ENCODE data around the gene NPIPA5. TPM values are rescaled to one million over a fixed set of nuclear protein-coding genes. Genes with fewer than 3 reads are reported as not detected.
"Not testable (repeated sequence)": the region's sequence is repeated elsewhere in the genome, so short reads cannot be mapped to it uniquely, and the experiment has no call there.

The NPIPA5 gene
- total and polyA plus RNA-seq, 3 experiments from 2014 or later = 0.77 to 16.7 (median 12.4) TPM

- Histone ChIP-seq H3K27ac (ENCODE audit: low read depth, low read length) (no peak overlapping the region), H3K4me1 (ENCODE audit: insufficient read depth, low read length) (no peaks in the 10 kb centered on the region), H3K36me3 (ENCODE audit: insufficient read depth, low read length) (no peaks in the 10 kb centered on the region), H3K27me3 (ENCODE audit: insufficient read depth, low read length, poor library complexity, severe bottlenecking) (no peaks in the 10 kb centered on the region), H3K9me3 (ENCODE audit: low read length) (no peaks in the 10 kb centered on the region), H3K4me3 (ENCODE audit: low read length) (no peak overlapping the region)
- CTCF ChIA-PET = no interaction called here
- POLR2A ChIA-PET = no interaction called here
- Mint-ChIP-seq H3K36me3 (no peaks in the 10 kb centered on the region), H3K9me3 (no peaks in the 10 kb centered on the region), H3K4me3 (no peak overlapping the region), H3K27me3 (peaks cover 8 to 11% of the 10 kb centered on the region in 2 donors), H3K27ac (no peak overlapping the region), H3K4me1 (no peaks in the 10 kb centered on the region)
- no peak for DNase-seq
These were observed 37.5 kb upstream of the NPIPA5 start for GRCh38 chr16:15415511-15415985.

- H3K36me3 ChIP-seq (ENCODE audit: insufficient read depth, low read length); H3K27me3 Mint-ChIP-seq; POLR2A ChIA-PET; H3K4me1 ChIP-seq (ENCODE audit: insufficient read depth, low read length); H3K4me3 Mint-ChIP-seq; CTCF ChIA-PET; H3K36me3 Mint-ChIP-seq; H3K27ac Mint-ChIP-seq; H3K4me3 ChIP-seq (ENCODE audit: low read length); DNase-seq; H3K4me1 Mint-ChIP-seq; H3K27me3 ChIP-seq (ENCODE audit: insufficient read depth, low read length, poor library complexity, severe bottlenecking); H3K27ac ChIP-seq (ENCODE audit: low read depth, low read length); H3K9me3 Mint-ChIP-seq; H3K9me3 ChIP-seq (ENCODE audit: low read length): not testable (repeated sequence)
These were observed 31.4 kb upstream of the NPIPA5 start for GRCh38 chr16:15409476-15409875.

- H3K27me3 ChIP-seq (ENCODE audit: insufficient read depth, low read length, poor library complexity, severe bottlenecking); H3K4me3 Mint-ChIP-seq; H3K4me1 ChIP-seq (ENCODE audit: insufficient read depth, low read length); POLR2A ChIA-PET; H3K36me3 ChIP-seq (ENCODE audit: insufficient read depth, low read length); H3K9me3 Mint-ChIP-seq; H3K36me3 Mint-ChIP-seq; H3K27me3 Mint-ChIP-seq; H3K9me3 ChIP-seq (ENCODE audit: low read length); H3K27ac ChIP-seq (ENCODE audit: low read depth, low read length); H3K4me1 Mint-ChIP-seq; H3K4me3 ChIP-seq (ENCODE audit: low read length); DNase-seq; CTCF ChIA-PET: not testable (repeated sequence)
- H3K27ac Mint-ChIP-seq = peak overlapping the region in 1 of 8 donors; percentile 25
These were observed 29.7 kb upstream of the NPIPA5 start for GRCh38 chr16:15407756-15408155.

GRCh38 chr16:15404792-15405191, 26.7 kb upstream of the NPIPA5 start:
- ChIA-PET CTCF (no interaction called here), POLR2A (no interaction called here)
- H3K36me3 Mint-ChIP-seq = no peaks in the 10 kb centered on the region
- no peak overlapping the region for H3K4me3 Mint-ChIP-seq
- H3K4me1 Mint-ChIP-seq = no peaks in the 10 kb centered on the region
- peaks cover 0 to 10% of the 10 kb centered on the region in 2 donors for H3K27me3 Mint-ChIP-seq
- H3K27me3 ChIP-seq (ENCODE audit: insufficient read depth, low read length, poor library complexity, severe bottlenecking) = no peaks in the 10 kb centered on the region
- H3K9me3 Mint-ChIP-seq = no peaks in the 10 kb centered on the region
- H3K27ac Mint-ChIP-seq = no peak overlapping the region
- DNase-seq = no peak
- no peaks in the 10 kb centered on the region for H3K4me1 ChIP-seq (ENCODE audit: insufficient read depth, low read length)
- no peaks in the 10 kb centered on the region for H3K36me3 ChIP-seq (ENCODE audit: insufficient read depth, low read length)
- no peaks in the 10 kb centered on the region for H3K9me3 ChIP-seq (ENCODE audit: low read length)
- no peak overlapping the region for H3K27ac ChIP-seq (ENCODE audit: low read depth, low read length)
- H3K4me3 ChIP-seq (ENCODE audit: low read length) = no peak overlapping the region

GRCh38 chr16:15404091-15404490, 26.0 kb upstream of the NPIPA5 start:
- H3K4me3 Mint-ChIP-seq; H3K9me3 ChIP-seq (ENCODE audit: low read length); POLR2A ChIA-PET; H3K27me3 ChIP-seq (ENCODE audit: insufficient read depth, low read length, poor library complexity, severe bottlenecking); H3K36me3 Mint-ChIP-seq; H3K4me1 Mint-ChIP-seq; H3K36me3 ChIP-seq (ENCODE audit: insufficient read depth, low read length); DNase-seq; H3K9me3 Mint-ChIP-seq; H3K27me3 Mint-ChIP-seq; H3K4me1 ChIP-seq (ENCODE audit: insufficient read depth, low read length); H3K27ac ChIP-seq (ENCODE audit: low read depth, low read length); H3K4me3 ChIP-seq (ENCODE audit: low read length): not testable (repeated sequence)
- CTCF ChIA-PET = interaction anchor here (0.9 kb wide), 1 partner anchor 24 kb away, joined by 3 read pairs; no protein-coding TSS in a partner anchor
- H3K27ac Mint-ChIP-seq = peak overlapping the region in 1 of 8 donors; percentile 91

GRCh38 chr16:15403392-15403995, 25.4 kb upstream of the NPIPA5 start:
- CTCF ChIA-PET = interaction anchor here (0.9 kb wide), 1 partner anchor 24 kb away, joined by 3 read pairs; no protein-coding TSS in a partner anchor
- no peak for DNase-seq

GRCh38 chr16:15401972-15402371, 23.9 kb upstream of the NPIPA5 start:
- ChIA-PET POLR2A (no interaction called here), CTCF (no interaction called here)
- no peaks in the 10 kb centered on the region for H3K9me3 ChIP-seq (ENCODE audit: low read length)
- H3K27me3 ChIP-seq (ENCODE audit: insufficient read depth, low read length, poor library complexity, severe bottlenecking) = no peaks in the 10 kb centered on the region
- Mint-ChIP-seq H3K27ac (no peak overlapping the region), H3K27me3 (peaks cover 7 to 18% of the 10 kb centered on the region in 2 donors), H3K4me1 (no peaks in the 10 kb centered on the region), H3K4me3 (no peak overlapping the region), H3K9me3 (no peaks in the 10 kb centered on the region), H3K36me3 (no peaks in the 10 kb centered on the region)
- no peaks in the 10 kb centered on the region for H3K4me1 ChIP-seq (ENCODE audit: insufficient read depth, low read length)
- no peak for DNase-seq
- no peak overlapping the region for H3K4me3 ChIP-seq (ENCODE audit: low read length)
- no peaks in the 10 kb centered on the region for H3K36me3 ChIP-seq (ENCODE audit: insufficient read depth, low read length)
- H3K27ac ChIP-seq (ENCODE audit: low read depth, low read length) = no peak overlapping the region

More at GRCh38 chr16:15403392-15403995, 25.4 kb upstream of the NPIPA5 start:
- Mint-ChIP-seq H3K4me1 (no peaks in the 10 kb centered on the region), H3K4me3 (no peak overlapping the region), H3K27ac (no peak overlapping the region), H3K27me3 (peaks cover 3 to 11% of the 10 kb centered on the region in 2 donors), H3K36me3 (no peaks in the 10 kb centered on the region), H3K9me3 (no peaks in the 10 kb centered on the region)
- Histone ChIP-seq H3K27me3 (ENCODE audit: insufficient read depth, low read length, poor library complexity, severe bottlenecking) (no peaks in the 10 kb centered on the region), H3K36me3 (ENCODE audit: insufficient read depth, low read length) (no peaks in the 10 kb centered on the region), H3K9me3 (ENCODE audit: low read length) (no peaks in the 10 kb centered on the region), H3K4me3 (ENCODE audit: low read length) (no peak overlapping the region), H3K4me1 (ENCODE audit: insufficient read depth, low read length) (no peaks in the 10 kb centered on the region), H3K27ac (ENCODE audit: low read depth, low read length) (no peak overlapping the region)
- POLR2A ChIA-PET = no interaction called here

GRCh38 chr16:15400314-15400713, 22.2 kb upstream of the NPIPA5 start:
- H3K4me1 Mint-ChIP-seq; H3K27me3 ChIP-seq (ENCODE audit: insufficient read depth, low read length, poor library complexity, severe bottlenecking); H3K4me3 Mint-ChIP-seq; H3K27ac Mint-ChIP-seq; H3K27ac ChIP-seq (ENCODE audit: low read depth, low read length); H3K36me3 ChIP-seq (ENCODE audit: insufficient read depth, low read length); DNase-seq; POLR2A ChIA-PET; H3K9me3 Mint-ChIP-seq; H3K4me1 ChIP-seq (ENCODE audit: insufficient read depth, low read length); CTCF ChIA-PET; H3K4me3 ChIP-seq (ENCODE audit: low read length); H3K36me3 Mint-ChIP-seq; H3K9me3 ChIP-seq (ENCODE audit: low read length): not testable (repeated sequence)
- H3K27me3 Mint-ChIP-seq = peaks cover 14 to 18% of the 10 kb centered on the region in 2 donors

All from CD8-positive, alpha-beta memory T cell (primary cell).